Esophagus squamous epithelium (tissue), 5 donors: ENCODE data around the gene DMBX1. TPM values are rescaled to one million over a fixed set of nuclear protein-coding genes. Genes with fewer than 3 reads are reported as not detected.

Experiments used
- DNase-seq: peaks from one replicate; lab custom pipeline; 2025; lab: John Stamatoyannopoulos, UW
- H3K27ac ChIP-seq, 4 donors: fragments of 200-600 bp; sonication (generic); one replicate each; pipeline ENCODE4 v1.5.1; 2016 to 2019; ENCODE audit warnings: mild to moderate bottlenecking in 1 of 4
- H3K27me3 ChIP-seq, 4 donors: fragments of 200-600 bp; sonication (generic); 1 replicate in 3 of 4; 2 replicates in 1 of 4; pipeline versions ENCODE4 v1.5.1 to v1.6.0; 2017 to 2021; ENCODE audit warnings: antibody characterized with exemption in 1 of 4
- H3K36me3 ChIP-seq, 3 donors: fragments of 200-600 bp; sonication (generic); one replicate each; pipeline ENCODE4 v1.5.1; 2016 to 2019
- H3K4me1 ChIP-seq, 3 donors: fragments of 200-600 bp; sonication (generic); one replicate each; pipeline ENCODE4 v1.5.1; 2017 to 2019
- H3K4me3 ChIP-seq, 4 donors: fragments of 200-600 bp; sonication (generic); 1 replicate in 3 of 4; 2 replicates in 1 of 4; pipeline ENCODE4 v1.5.1; 2016 to 2019; ENCODE audit warnings: mild to moderate bottlenecking in 2 of 4, moderate library complexity in 1 of 4
- H3K9me3 ChIP-seq, 3 donors: fragments of 200-600 bp; sonication (generic); one replicate each; pipeline ENCODE4 v1.5.1; 2016 to 2019
- POLR2A ChIP-seq, 4 donors: fragments of 450-650 bp; IDR thresholded peaks; one replicate each; pipeline ENCODE4 v1.6.1; 2017; ENCODE audit warnings: antibody characterized with exemption in 4 of 4, mild to moderate bottlenecking in 4 of 4, moderate library complexity in 3 of 4
- WGBS, 2 donors: methylation state at CpG; one replicate each; pipeline ENCODE4 v1.1.5; 2018; 5-methylcytosine and 5-hydroxymethylcytosine counted together
- intact Hi-C: fragments of 100-400 bp; cut with DNase I; formaldehyde crosslinking; loops from one replicate; pipeline ENCODE4 v1.15.0; 2022
- total RNA-seq, 4 donors: library from RNA; depleted of rRNA; stranded (reverse); fragments of >200 nt; gene quantifications; one replicate each; pipeline ENCODE4 v1.1.0, GENCODE V29; 2016
- TF ChIP-seq, protein P1 (sequence below), 6 experiments: fragments of 450-650 bp in 4 of 6; fragments of 200-600 bp in 2 of 6; sonication (generic) in 2 of 6; IDR thresholded peaks; one replicate each; pipeline ENCODE4 v1.5.1; 2016 to 2019; ENCODE audit warnings: antibody characterized with exemption in 6 of 6, mild to moderate bottlenecking in 4 of 6, moderate library complexity in 4 of 6
- donor health status: DM: yes; HTN: yes; CAD: no.

The DMBX1 gene
- total RNA-seq, 4 donors from 2014 or later, result not detected

DNA sequence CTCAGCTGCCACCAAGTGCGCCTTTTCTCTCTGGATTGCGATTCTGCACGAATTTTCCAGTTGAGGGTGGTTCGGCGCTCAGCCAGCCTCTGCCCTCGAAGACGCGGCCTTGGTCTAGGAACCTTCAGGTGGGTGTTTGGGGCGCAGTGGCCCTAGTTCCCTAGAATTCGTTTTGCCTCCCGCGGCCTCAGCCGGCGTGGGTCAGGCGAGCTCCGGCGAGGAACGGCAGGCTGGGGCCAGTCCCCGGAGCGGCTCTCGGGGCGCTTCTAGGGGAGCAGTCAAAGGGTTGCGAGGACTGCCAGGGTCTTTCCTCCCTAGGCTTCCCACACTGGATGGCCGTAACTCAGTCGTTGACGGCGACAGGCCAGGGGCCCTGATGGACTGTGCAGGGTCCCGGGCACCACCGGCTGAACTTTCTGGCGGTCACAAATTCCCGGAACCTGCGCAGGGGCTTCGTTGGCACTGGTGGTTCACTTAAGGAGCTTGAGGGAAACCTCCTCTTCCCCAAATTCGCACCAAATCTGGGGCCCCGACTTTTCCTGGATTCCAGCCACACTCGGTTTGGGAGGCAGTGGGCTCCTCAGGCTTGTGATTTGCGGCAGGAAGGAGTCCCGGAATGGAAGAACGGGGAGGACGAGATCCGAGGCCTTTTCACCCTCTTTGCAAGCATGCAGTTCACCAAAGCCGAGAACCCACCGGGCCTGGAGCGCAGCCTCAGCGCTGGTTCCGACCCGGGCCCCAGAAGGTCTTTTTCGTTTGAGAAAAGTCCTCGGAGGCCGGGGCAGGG lies 1.2 kb downstream of the DMBX1 start:
- peak overlapping the region in 3 of 4 donors; percentile 29 to 62 (median 37) for H3K4me3 ChIP-seq
- H3K27me3 ChIP-seq, result peaks cover 33 to 100% (median 53%) of the 10 kb centered on the region in 4 donors
- 0 to 30% methylated on average over 2 of the region's 50 CpGs for WGBS, 2 donors
- no peak overlapping the region for H3K27ac ChIP-seq
- no peak for DNase-seq
- peaks cover 21 to 28% (median 22%) of the 10 kb centered on the region in 3 donors for H3K4me1 ChIP-seq
- H3K36me3 ChIP-seq, result no peaks in the 10 kb centered on the region
- intact Hi-C loops, result no loop called here
- no peaks in the 10 kb centered on the region for H3K9me3 ChIP-seq
- TF ChIP-seq, protein P1, sequence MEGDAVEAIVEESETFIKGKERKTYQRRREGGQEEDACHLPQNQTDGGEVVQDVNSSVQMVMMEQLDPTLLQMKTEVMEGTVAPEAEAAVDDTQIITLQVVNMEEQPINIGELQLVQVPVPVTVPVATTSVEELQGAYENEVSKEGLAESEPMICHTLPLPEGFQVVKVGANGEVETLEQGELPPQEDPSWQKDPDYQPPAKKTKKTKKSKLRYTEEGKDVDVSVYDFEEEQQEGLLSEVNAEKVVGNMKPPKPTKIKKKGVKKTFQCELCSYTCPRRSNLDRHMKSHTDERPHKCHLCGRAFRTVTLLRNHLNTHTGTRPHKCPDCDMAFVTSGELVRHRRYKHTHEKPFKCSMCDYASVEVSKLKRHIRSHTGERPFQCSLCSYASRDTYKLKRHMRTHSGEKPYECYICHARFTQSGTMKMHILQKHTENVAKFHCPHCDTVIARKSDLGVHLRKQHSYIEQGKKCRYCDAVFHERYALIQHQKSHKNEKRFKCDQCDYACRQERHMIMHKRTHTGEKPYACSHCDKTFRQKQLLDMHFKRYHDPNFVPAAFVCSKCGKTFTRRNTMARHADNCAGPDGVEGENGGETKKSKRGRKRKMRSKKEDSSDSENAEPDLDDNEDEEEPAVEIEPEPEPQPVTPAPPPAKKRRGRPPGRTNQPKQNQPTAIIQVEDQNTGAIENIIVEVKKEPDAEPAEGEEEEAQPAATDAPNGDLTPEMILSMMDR (IDR thresholded peaks at IDR 0.05), result no peak
- TF ChIP-seq POLR2A (IDR thresholded peaks at IDR 0.05), result no peak

DNA sequence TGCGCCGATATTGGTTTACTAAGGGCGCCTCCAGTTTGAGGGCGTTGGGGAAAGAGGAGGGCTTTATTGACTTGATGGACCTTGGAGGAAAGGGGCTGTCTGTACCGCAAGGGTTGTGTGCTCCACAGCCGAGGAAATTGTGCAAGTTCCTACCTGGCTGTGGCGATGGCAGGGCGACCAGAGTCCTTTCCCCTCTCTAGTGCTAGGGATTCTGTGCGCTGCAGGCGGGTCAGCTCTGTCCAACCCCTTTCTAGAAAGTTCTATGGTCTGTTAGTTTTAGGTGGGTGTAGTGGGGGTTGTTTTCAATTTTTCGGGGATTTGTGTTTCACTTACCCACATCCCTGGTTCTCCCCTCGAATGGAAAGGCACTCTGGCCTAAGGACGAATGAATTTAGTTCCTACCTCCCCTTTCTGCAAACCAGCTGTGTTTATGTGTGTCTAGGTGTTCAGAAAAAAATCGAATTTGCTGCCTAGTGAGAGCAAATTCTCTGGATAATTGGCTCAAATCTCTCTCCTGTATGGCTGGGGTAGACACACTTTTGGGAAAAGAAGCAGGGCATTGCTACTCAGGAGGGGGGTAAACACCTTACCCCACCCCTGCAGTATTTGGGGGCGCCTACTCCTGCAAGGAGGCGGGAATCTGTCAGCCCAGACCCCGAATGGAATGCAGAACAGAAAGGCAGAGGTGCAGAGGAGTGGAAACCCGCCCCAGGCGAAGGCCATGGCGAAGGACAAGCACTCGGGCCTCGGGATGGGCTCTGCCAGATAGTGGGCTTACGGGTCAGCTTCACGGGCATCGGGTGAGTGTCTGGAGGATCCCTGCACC lies 2.0 kb downstream of the DMBX1 start:
- Histone ChIP-seq H3K4me1 (peaks cover 21 to 27% (median 22%) of the 10 kb centered on the region in 3 donors), H3K36me3 (no peaks in the 10 kb centered on the region), H3K27me3 (peaks cover 30 to 100% (median 52%) of the 10 kb centered on the region in 4 donors), H3K9me3 (no peaks in the 10 kb centered on the region), H3K4me3 (no peak overlapping the region), H3K27ac (no peak overlapping the region)
- WGBS, 2 donors, result 26 to 29% methylated on average over 9 to 16 of the region's 25 CpGs
- DNase-seq, result no peak
- intact Hi-C loops, result no loop called here
- TF ChIP-seq, protein P1 (IDR thresholded peaks at IDR 0.05), result no peak
- TF ChIP-seq POLR2A (IDR thresholded peaks at IDR 0.05), result no peak

DNA sequence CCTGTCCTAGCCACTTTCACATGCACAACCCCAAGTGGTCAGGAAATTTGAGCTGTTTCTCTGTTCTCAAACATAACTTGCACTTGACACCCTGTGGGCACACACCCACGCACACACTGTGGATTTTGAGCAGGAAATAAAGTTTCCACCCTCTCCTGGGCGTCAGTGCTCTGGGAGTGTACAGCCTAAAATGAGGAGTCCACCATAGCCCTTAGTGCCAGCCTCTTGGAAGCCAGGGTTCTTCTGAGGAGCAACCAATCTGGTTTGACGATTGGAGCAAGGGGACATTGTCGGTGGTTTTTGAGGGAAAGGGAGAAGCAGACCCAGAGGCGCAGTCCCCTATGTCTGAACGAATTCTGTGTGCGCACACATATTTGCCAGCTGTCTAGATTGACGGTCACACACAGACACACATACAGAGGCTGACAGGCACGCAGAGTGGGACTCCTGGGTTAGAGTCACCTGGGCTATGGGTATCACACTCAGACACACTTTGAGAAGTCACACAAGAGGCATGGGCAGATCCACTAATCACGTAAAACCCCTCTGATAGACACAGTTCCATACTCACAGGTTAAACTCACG lies 2.7 kb downstream of the DMBX1 start:
- Histone ChIP-seq H3K27me3 (peaks cover 30 to 97% (median 49%) of the 10 kb centered on the region in 4 donors), H3K4me3 (no peak overlapping the region), H3K9me3 (no peaks in the 10 kb centered on the region), H3K36me3 (no peaks in the 10 kb centered on the region), H3K27ac (no peak overlapping the region), H3K4me1 (peaks cover 21 to 27% (median 22%) of the 10 kb centered on the region in 3 donors)
- WGBS, 2 donors, result 39 to 51% methylated on average over 4 to 10 of the region's 11 CpGs
- DNase-seq, result no peak
- TF ChIP-seq, protein P1 (IDR thresholded peaks at IDR 0.05), result no peak
- no peak for TF ChIP-seq POLR2A (IDR thresholded peaks at IDR 0.05)
- intact Hi-C loops, result no loop called here

DNA sequence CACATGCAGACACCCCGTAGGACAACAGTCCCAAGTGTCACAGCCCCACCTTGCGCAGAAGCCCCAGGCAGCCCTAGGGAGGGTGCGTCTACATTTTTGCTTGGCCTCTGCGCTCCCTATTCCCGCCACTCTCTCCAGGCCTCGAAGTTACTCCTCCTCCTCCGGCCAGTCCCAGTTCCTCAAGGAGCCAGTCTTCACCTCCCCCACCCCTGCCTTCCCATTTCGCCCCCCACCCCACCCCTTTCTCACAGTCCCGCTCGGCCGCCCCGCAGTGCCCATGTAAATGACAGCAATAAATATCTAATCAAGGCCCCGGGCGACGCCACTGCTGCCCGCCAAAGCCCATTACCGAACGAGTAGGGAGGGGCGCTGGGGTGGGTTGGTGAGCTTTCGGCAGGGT lies 3.2 kb downstream of the DMBX1 start:
- H3K4me1 ChIP-seq, result peaks cover 21 to 27% (median 22%) of the 10 kb centered on the region in 3 donors
- no peak for TF ChIP-seq POLR2A (IDR thresholded peaks at IDR 0.05)
- TF ChIP-seq, protein P1 (IDR thresholded peaks at IDR 0.05), result no peak
- intact Hi-C loops, result no loop called here
- no peak for DNase-seq
- no peaks in the 10 kb centered on the region for H3K36me3 ChIP-seq
- H3K27ac ChIP-seq, result no peak overlapping the region
- WGBS, 2 donors, result 36 to 44% methylated on average over 7 of the region's 20 CpGs
- H3K9me3 ChIP-seq, result no peaks in the 10 kb centered on the region
- no peak overlapping the region for H3K4me3 ChIP-seq
- H3K27me3 ChIP-seq, result peaks cover 30 to 97% (median 47%) of the 10 kb centered on the region in 4 donors
